Hematopoietic multipotent progenitor cell treated with erythropoietin and hydrocortisone succinate and interleukin-3 and kit ligand, for 17 days (in vitro differentiated cells): Measurements from ENCODE around the gene MAG.

Source experiments
- DNase-seq: peaks from one replicate; pipeline ENCODE4 v3.0.0-alpha.2; 2015; ENCODE audit warnings: low spot score

Gene MAG

DNA sequence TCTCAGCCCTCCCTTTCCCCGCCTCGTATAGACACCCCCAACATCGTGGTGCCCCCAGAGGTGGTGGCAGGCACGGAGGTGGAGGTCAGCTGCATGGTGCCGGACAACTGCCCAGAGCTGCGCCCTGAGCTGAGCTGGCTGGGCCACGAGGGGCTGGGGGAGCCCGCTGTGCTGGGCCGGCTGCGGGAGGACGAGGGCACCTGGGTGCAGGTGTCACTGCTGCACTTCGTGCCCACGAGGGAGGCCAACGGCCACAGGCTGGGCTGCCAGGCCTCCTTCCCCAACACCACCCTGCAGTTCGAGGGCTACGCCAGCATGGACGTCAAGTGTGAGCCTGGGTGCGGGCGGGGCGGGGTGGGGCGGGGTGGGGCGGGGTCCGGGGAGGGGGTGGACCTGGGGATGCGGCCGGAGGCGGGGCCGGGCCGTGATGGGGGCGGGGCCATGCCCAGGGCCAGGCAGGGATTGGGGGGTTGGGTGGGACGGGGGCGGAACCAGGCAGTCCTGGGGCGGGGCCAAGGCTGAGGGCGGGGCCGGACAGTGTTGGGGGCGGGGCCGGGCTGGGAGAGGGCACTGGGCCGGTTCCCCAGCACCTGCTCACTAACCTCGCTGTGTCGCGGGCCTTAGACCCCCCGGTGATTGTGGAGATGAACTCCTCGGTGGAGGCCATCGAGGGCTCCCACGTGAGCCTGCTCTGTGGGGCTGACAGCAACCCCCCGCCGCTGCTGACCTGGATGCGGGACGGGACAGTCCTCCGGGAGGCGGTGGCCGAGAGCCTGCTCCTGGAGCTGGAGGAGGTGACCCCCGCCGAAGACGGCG lies 7.8 kb downstream of the MAG start:
- no peak for DNase-seq

DNA sequence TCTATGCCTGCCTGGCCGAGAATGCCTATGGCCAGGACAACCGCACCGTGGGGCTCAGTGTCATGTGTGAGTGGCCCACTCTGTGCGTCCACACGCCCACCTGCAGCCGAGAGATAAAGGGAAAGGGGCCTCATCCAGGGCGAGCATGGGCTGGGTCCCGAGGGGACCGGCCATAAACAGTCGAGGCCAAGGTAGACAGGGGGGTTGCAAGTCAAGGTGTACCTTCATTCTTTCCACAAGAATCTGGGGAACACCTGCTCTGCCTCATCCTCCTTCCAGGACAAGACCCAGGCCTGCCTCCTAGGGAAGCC lies 8.3 kb downstream of the MAG start:
- no peak for DNase-seq

DNA sequence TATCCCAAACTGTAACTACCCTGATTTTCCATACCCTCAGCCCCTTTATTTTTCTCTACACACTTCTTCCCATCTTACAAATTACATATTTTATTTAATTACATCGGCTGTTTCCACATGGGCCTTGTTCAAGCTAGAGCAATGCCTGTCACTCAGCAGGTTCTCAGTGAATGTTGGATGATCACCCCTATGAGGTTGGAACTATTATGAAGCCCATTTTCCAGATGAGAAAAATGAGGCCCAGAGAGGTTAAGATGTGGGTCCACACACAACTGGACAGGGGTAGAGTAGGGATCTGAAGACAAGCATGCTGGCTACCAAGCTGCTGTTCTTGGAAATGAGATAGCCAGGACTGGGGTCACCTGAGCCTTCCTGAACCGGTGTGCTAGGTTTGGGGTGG lies 10.0 kb downstream of the MAG start:
- no peak for DNase-seq

DNA sequence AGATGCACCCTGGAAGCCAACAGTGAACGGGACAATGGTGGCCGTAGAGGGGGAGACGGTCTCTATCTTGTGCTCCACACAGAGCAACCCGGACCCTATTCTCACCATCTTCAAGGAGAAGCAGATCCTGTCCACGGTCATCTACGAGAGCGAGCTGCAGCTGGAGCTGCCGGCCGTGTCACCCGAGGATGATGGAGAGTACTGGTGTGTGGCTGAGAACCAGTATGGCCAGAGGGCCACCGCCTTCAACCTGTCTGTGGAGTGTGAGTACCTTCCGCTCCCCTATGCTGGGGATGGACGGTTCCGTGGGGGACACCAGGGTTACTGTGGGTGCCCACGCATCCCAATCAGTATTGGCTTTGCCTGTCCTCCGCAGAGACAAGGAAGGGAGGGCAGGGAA lies 10.5 kb downstream of the MAG start:
- DNase-seq, result no peak

DNA sequence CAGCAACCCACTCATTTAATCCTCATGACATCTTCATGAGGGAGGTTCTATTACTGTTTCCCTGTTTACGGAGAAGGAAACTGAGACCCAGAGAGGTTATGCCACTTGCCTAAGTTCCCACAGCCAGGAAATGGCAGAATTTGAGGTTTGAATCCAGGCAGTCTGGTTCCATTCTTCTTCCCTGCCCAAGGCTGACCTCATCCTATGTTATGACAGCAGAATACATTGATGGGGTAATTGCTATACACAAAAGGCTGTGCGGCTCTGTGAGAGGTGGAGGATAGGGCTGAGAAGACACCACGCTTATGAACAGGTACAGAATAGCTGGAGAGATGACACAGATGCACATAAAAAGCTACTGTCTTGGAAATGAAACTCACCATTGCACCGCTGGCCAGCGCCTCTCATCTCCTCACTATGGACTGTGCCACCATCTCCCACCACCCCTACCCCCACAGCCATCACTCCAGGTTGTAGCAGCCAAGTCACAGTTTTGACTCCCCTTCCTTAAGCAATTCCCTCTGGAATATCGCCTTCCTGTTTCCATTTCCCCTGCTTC lies 11.5 kb downstream of the MAG start:
- DNase-seq, result no peak

DNA sequence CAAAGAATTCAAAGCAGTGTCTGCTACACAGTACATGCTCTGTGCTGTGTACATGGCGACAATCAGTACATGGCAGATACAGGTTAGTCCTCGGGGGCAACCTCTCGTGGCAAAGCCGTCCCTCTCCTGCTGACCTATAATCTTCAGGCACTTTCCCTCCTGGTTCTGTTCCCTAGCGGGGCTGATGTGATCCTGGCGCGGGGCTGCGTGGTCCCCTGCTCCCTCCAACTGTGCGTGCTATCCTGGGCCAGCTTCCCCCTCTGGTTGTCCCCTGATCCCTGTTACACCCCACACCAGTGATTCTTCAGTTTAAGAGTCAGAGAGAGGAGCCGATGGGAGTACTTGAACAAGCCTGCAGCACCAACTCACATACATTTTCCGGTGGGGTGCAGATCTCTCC lies 12.1 kb downstream of the MAG start:
- DNase-seq, result no peak

DNA sequence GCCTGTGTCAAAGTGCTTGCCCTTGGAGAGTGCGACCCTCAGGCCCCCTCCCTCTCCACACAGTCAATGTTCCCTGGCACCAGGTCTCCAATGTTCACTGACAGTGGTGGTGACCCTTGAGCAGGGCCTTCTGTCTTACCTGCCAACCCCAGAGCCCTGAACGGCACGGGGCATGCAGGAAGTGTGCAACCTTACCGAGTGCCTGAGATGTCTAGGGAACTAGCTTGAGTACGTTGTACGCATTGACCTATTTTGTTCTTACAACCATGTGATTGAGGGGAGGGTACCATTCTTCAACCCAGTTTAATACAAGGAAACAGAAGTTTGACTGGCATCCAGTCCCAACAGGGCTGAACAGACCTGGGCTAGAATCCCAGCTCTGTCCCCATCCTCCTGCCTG lies 13.2 kb downstream of the MAG start:
- no peak for DNase-seq

DNA sequence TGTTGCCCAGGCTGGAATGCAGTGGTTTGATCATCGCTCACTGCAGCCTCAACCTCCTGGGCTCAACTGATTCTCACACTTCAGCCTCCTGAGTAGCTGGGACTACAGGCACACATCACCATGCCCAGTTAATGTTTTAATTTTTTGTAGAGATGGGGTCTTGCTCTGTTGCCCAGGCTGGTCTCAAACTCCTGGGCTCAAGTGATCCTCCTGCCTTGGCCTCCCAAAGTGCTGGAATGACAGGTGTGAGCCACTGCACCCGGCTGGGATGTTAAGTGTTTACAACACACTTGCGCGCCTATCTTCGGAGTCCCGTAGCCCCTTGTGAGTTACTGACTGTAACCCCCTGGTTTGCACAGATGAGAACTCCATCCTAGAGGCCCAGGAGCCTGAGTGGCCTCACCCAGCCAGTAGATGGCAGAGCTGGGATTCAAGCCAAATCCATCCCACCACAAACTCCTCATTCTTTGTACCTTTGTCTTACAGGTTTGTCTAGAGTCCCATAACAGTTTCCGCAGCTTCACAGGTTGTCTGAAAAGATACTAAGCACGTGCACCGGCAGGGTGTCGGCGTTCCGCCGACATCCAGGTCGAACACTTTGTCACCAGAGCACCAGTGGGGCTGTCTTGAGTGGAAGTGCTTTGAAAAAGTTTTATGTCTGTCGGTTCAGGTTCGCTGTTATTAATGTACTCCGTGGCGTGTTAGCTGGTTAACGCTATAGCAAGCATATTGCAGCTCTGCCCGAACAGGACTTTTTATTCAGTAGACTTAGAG lies 14.7 kb downstream of the MAG start:
- DNase-seq, result no peak

DNA sequence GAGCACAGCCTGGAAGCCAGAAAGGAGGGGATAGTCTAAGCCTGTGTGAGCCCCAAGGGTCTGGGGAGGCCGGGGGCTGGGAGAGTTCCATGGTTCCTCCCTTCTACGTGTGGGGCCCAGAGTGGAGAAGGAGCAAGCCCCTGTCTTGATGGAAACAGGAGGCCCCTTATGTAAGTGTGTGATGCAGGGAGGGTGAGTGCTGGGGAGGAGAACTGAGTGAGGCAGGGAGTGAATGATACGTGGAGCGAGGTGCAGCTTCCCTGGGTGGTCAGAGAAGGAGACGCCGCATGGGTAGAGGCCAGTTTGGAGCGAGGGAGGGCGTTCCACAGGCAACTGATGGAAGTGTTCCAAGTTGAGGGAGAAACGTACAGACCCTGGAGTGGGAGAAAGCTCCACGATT lies 16.0 kb downstream of the MAG start:
- no peak for DNase-seq

DNA sequence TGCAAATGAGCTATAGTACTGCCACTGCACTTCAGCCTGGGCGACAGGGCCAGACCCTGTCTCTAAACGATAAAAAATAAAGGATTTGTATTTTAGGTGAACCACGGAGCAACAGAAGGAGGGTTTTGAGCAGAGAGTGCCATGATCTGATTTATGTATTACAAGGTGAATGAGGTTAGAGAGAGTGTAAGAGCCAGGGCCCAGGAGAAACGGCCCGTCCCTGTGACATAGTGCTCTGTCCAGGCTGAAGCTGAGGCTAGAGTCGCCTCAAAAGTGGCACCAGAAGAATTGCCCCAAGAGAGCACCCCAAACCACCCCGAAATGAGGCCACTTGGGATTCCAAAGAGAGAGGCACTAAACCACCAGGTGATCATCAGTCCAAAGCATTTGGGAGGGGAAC lies 16.9 kb downstream of the MAG start:
- no peak for DNase-seq

DNA sequence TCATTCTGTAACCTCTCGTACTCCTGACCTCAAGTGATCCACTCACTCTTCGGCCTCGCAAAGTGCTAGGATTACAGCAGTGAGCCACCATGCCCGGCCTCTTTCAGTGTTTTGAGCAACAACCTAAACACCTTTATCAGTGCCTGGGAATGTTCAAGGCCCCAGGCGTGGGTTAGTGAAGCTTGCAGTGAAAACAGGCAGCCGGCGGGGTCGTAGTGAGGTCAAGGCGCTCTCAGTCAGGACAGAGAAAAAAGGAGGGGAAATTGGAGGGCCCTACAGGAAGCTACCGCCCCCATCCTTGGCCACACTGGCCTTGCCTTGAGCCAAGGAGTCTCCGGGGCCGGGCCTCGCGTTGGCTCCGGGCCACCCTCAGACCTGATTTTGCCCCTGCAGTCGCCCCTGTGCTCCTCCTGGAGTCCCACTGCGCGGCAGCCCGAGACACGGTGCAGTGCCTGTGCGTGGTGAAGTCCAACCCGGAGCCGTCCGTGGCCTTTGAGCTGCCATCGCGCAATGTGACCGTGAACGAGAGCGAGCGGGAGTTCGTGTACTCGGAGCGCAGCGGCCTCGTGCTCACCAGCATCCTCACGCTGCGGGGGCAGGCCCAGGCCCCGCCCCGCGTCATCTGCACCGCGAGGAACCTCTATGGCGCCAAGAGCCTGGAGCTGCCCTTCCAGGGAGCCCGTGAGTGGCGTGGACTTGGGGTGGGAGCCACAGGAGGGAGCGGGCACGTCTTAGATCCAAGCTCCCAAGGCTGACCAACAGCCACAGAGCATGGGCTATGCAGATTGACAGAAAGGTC lies 17.7 kb downstream of the MAG start:
- no peak for DNase-seq

DNA sequence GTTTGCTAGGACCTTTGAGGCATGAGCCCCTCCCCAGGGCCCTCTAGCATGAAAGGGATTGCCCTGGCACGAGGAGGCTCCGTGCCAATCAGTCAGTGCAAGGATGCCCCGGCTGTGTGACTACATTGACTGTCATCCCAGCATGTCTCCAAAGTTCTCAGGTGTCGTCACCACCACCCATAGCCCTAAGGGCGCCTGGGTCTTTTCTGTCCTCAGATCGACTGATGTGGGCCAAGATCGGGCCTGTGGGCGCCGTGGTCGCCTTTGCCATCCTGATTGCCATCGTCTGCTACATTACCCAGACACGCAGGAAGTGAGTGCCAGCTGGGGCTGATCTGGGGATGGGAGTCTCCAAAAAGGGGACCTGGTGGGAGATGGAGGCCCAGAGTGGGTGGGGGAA lies 18.4 kb downstream of the MAG start:
- no peak for DNase-seq

DNA sequence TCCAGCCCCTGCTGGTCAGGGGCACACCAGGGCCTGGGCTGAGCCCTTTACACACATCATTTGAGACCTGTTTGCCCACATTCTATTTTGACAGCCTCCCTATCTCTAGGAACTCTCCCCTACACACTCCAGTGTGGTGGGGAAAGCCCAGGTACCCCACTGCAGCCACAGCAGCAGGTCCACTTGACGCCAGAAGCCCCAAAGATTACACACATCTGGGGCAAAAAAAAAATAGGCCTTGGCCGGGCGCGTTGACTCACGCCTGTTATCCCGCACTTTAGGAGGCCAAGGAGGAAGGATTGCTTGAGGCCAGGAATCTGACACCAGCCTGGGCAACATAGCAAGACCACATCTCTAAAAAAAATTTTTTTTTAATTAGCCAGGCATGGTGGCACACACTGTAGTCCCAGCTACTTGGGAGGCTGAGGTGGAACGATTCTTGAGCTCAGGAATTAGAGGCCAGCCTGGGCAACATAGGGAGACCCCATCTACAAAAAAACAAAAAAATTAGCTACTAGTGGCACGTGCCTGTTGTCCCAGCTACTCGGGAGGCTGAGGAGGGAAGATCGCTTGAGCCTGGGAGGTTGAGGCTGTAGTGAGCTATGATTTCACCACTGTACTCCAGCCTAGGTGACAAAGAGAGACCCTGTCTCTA lies 19.0 kb downstream of the MAG start:
- DNase-seq, result no peak

DNA sequence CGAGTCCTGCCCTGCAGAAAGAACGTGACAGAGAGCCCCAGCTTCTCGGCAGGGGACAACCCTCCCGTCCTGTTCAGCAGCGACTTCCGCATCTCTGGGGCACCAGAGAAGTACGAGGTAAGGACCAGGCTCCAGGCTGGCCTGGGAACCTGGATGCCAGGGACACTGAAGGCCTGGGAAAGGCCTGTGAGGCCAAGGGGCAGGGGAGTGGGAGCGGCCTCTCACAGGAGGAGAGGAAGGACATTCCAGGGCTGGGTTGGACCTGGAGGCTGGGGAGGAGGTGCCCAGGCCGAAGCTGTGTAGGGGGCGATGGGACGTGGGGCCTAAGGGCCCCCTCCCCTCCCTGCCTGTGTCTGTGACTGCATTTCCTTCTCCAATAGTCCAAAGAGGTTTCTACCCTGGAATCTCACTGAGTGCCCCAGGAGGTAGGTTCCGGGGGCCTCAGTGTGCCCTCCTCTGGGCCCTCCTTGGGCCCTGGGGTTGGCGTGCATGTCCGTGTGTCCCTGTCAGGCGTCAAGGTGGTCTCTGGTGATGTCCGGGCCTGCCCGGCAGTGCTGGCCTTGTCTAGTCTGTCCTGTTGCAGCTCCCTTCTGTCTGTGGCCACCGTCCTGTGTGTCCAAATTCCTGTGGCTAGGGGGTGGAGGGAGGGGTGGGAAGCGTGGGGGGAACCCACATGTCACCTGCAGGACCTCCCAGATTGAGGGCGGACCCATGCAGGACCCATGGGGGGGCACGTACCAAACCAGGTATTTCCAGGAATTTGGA lies 20.1 kb downstream of the MAG start:
- no peak for DNase-seq

DNA sequence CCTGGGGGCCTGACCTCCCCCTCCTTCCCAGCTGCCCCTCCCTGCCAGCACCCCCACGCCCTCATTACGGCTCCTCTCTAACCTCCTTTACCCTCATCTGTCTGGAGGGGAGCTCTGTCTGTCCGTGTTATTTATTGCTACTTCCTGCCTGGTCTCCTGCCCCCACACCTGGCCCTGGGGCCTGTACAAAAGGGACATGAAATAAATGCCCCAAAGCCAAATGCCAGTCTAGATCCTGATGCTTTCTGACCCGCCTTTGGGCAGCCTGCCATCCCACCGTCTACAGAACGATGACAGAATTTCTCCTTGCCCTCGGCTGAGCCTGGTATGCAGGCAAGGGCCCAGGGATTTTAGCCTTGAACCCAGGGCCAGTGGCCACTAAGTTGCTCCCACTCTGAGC lies 21.6 kb downstream of the MAG start:
- DNase-seq, result no peak

DNA sequence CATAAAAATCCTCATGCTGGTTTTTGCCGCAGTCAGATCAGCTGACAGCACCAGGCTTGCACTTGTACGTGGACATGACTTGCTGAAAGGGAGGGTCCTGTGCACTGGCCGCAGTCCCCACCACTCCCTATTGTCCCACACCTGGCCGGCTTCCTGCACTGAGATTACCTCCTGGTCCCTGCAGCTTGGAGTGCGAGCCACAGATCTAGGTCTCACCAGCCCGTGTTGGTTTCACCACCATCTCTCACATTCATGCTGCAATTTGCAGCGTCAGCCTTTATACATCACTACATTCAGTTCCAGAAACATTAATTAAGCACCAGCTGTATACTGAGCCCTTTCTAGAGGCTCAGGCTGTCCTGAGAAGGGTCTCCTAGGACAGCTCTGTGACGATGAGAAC lies 22.1 kb downstream of the MAG start:
- no peak for DNase-seq

DNA sequence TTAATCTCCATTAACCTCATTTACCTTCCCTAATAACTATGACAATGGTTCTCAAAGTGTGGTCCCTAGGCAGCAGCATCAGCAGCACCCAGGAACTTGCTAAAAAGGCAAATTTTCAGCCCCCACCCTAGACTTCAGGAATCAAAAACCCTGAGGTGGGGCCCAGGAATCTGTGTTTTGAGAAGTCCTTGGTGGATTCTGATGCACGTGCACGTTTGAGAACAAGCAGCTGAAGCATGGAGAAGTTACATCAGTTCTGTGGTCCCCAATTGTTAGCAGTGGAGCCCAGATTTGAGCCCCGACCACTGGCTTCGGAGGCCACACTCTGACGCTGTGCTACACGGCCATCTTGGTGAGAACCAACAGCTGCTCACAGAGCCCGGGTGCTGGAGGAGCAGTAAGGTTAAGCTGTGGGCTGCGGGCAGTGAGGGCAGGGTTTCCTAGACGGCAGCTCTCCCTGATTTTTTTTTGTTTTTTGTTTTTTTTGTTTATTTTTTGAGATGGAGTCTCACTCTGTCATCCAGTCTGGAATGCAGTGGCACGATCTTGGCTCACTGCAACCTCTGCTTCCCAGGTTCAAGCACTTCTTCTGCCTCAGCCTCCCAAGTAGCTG lies 23.0 kb downstream of the MAG start:
- DNase-seq, result no peak

DNA sequence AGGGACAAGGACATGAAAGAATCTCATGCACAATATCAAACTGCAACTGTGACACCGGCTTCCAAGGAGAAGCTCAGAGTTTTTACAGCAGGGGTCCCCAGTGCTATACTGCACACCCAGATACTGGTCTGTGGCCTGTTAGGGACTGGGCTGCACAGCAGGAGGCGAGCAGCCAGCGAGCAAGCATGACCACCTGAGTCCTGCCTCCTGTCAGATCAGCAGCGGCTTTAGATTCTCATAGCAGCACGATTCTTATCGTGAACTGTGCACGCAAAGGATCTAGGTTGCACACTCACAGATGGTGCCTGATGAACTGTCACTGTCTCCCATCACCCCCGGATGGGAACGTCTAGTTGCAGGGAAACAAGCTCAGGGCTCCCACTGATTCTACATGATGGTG lies 23.9 kb downstream of the MAG start:
- no peak for DNase-seq

DNA sequence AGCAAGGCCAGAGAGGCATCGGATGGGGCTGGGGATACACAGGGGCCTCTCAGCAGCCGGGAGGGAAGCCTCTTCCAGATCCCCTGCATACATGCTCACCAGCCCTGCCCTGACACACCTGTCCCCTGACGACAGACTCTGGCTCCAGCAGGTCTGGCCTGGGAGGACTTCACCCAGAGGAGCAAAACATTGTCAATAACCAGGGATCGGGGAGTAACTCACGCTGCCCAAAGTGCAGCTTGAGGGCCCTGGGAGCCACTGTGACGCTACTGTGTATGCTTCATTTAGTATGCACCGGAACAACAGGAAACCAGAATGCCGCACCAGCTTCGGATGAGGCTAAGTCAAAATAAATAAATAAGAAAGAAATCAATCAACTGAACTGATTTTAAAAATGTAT lies 24.6 kb downstream of the MAG start:
- DNase-seq, result no peak

DNA sequence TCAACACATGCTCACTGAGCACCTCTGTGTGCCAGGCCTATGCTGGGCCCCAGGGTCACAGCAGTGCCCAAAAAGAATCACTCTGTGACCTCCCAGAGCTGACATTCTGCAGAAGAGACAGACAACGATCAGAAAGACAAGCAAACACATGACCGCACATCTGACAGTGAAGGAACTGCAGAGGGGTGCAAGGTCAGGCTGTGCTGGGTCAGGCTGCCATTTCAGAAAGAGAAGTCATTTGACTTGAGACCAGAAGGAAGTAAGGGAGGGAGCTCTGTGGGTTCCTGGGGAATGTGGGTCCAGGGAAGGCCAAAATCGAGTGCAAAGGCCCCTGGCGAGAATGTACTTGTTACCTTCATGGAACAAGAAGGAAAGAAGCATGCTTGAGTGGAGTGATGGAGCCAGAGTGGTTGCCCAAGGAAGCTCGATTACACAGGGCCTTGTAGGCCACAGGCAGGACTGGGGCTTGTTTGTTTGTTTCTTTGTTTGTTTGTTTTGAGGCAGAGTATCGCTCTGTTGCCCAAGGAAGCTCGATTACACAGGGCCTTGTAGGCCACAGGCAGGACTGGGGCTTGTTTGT lies 25.6 kb downstream of the MAG start:
- DNase-seq, result no peak
